Measurements from ENCODE around the gene ZNF394.

Gene ZNF394

DNA sequence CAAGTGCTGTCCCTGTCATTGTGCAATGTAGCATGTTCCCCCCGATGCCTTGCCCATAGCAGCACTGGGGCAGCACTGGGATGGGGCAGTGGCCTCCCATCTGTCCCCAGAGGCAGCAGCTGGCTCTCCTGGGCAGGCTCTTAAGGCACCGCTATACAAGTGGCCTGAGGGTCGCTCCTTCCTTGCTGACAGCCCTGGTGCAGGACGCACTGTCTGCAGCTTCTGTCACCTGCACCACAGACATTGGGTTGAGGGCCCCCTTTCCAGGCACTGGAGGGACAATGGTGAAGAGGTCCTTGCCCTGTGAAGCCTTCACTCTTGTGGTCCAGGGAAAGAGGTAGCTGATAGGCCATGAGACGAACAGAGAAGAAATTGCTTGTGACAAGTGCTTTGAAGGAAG is 50.8 kb downstream of the ZNF394 start:
- DNase-seq (ENCODE audit: low read depth in 2 of 2), result no peak

DNA sequence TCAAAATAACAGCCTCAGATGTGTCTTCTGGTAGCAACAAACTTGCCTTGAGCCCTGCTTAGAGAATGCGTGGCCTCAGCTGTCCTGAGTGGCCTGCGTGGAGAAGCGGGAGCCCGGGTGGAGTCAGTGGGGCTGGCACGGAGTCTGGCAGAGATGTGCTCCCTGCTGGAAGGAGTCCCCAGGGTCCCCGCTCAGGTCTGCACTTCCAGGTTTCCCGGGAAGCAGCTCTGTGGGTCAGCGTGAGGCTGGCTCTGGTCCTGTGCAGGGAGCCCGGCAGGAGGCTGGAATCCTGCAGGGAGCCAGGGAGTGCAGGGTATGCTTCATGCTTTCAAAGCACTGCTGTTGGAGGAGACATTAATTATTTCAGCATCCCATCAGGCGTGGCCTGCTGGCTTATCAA is 51.2 kb downstream of the ZNF394 start:
- DNase-seq (ENCODE audit: low read depth in 2 of 2), result no peak

DNA sequence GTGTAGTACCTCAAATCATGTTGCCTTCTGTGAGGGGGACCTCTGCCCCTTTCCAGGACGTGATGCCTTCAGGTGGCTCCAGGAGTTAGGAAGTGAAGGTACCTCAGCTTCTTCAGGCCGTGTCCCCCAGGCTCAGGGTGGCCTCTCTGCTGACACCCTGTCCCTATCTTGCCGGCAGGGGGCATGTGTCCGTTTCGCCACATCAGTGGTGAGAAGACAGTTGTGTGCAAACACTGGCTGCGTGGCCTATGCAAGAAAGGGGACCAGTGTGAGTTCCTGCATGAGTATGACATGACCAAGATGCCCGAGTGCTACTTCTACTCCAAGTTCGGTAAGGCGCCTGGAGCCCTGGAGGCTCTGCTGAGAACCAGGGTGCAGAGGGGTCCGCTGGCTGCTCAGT is 52.1 kb downstream of the ZNF394 start:
- DNase-seq (ENCODE audit: low read depth in 2 of 2), result no peak

DNA sequence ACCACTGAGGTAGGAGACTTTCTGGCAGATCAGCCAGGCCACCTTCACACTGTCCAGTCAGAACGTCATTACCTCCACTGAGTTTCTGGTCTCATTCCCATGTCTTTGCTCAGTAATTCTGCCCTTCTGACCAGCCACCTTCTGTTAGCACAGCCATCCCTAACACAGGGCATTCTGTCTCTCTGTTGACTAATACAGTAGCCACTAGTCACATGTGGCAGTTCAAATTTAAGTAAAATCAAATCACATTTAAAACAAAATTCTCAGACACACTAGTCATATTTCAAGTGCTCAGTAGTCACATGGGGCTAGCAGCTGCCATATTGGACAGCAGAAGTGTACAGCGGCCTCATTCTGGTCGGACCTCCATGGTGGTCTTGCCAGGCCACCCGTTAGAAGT is 54.0 kb downstream of the ZNF394 start:
- no peak for DNase-seq (ENCODE audit: low read depth in 2 of 2)
